Measurements from ENCODE around the gene SH3BP5. TPM values are rescaled to one million over a fixed set of nuclear protein-coding genes. Genes with fewer than 3 reads are reported as not detected.
A peak's percentile ranks its signal among the peaks of the same experiment; 100 is the strongest.

SH3BP5 gene
- total RNA-seq, 2 experiments from 2014 or later, result 15.1 to 31.3 TPM

DNA sequence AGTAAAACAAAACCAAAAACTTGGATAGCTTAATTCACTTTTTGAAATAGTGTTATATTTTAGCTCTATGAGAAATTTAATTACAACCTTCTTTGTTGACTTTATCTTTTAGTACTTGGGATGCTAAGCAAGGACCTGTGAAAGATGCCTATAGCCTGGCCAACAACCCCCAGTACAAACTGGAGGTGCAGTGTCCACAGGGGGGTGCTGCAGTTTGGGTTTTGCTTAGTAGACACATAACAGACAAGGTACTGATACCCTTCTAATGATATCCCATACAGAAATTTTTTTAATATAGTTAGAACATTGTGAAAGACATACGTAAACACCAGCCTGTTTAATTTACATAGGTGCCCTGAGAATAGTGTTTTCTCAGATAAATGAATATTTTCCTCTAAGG is 91.0 kb downstream of the SH3BP5 start:
- no TSS peak for BruUV-seq (replicated peaks)

DNA sequence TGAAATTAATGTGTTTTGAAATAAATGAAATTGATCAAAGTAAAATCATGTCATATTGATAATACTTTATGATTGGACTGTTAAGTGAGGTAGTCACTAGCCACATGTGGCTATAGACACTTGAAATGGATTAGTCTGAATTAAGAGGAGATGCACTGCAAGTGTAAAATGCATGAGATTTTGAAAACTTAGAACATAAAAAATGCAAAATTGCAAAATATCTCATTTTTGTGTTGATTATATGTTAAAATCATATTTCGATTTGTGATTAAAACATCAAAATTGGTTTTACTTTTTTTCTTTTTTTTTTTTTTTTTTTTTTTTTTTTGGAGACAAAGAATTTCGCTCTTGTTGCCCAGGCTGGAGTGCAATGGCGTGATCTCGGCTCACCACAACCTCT is 103.1 kb downstream of the SH3BP5 start:
- Histone ChIP-seq H4K20me1 (ENCODE audit: insufficient read depth, low read length) (no peaks in the 10 kb centered on the region), H3K79me2 (ENCODE audit: insufficient read depth, low read depth, low read length) (no peaks in the 10 kb centered on the region), H3K9me2 (ENCODE audit: insufficient read depth, low read length) (no peaks in the 10 kb centered on the region), H3K4me1 (ENCODE audit: insufficient read depth, low read length, poor library complexity, severe bottlenecking) (no peaks in the 10 kb centered on the region), H3K4me2 (ENCODE audit: low read length) (no peak overlapping the region), H3K4me3 (ENCODE audit: low read depth, low read length, poor library complexity, severe bottlenecking) (no peak overlapping the region), H3K36me3 (ENCODE audit: insufficient read depth, low read length) (peaks cover 71% of the 10 kb centered on the region), H2AFZ (ENCODE audit: low read length) (no peak overlapping the region), H3K9me3 (ENCODE audit: low read length) (no peaks in the 10 kb centered on the region), H3K27ac (ENCODE audit: low read depth, low read length, poor library complexity, severe bottlenecking) (no peak overlapping the region)
- DNase-seq (ENCODE audit: low spot score), result no peak
- intact Hi-C loops (cut with micrococcal nuclease; ENCODE audit: unreplicated experiment), result no loop called here
- CTCF ChIA-PET (ENCODE audit: unreplicated experiment), result no interaction called here
- no TSS peak for BruUV-seq (replicated peaks)
- POLR2A ChIA-PET, result interaction anchor here (0.6 to 0.7 kb wide), 3 partner anchors 22 to 1690 kb away, joined by 3 to 7 read pairs (median 3); no protein-coding TSS in a partner anchor
- TF ChIP-seq EZH2phosphoT487 (IDR thresholded peaks at IDR 0.05; ENCODE audit: borderline replicate concordance, low read depth, low read length) (no peak), CTCF (conservative IDR thresholded peaks at IDR 0.05; ENCODE audit: low read length) (no peak)

More for the DNA sequence above, 91.0 kb downstream of the SH3BP5 start:
- no peaks in the 10 kb centered on the region for H3K9me3 ChIP-seq (ENCODE audit: low read length)
- H3K27ac ChIP-seq (ENCODE audit: low read depth, low read length, poor library complexity, severe bottlenecking), result no peak overlapping the region
- peak; percentile 65 for DNase-seq (ENCODE audit: low spot score)
- intact Hi-C loops (cut with micrococcal nuclease; ENCODE audit: unreplicated experiment), result no loop called here
- TF ChIP-seq CTCF (conservative IDR thresholded peaks at IDR 0.05; ENCODE audit: low read length), result peak; percentile 86
- TF ChIP-seq EZH2phosphoT487 (IDR thresholded peaks at IDR 0.05; ENCODE audit: borderline replicate concordance, low read depth, low read length), result no peak
- no peak overlapping the region for H3K4me3 ChIP-seq (ENCODE audit: low read depth, low read length, poor library complexity, severe bottlenecking)
- H3K36me3 ChIP-seq (ENCODE audit: insufficient read depth, low read length), result peaks cover 86% of the 10 kb centered on the region
- no peaks in the 10 kb centered on the region for H3K9me2 ChIP-seq (ENCODE audit: insufficient read depth, low read length)
- no peaks in the 10 kb centered on the region for H4K20me1 ChIP-seq (ENCODE audit: insufficient read depth, low read length)
- no peak overlapping the region for H3K4me2 ChIP-seq (ENCODE audit: low read length)
- ChIA-PET POLR2A (interaction anchor here (0.9 kb wide), 1 partner anchor 34 kb away, joined by 3 read pairs; no protein-coding TSS in a partner anchor), CTCF (ENCODE audit: unreplicated experiment) (no interaction called here)
- H2AFZ ChIP-seq (ENCODE audit: low read length), result no peak overlapping the region
- H3K79me2 ChIP-seq (ENCODE audit: insufficient read depth, low read depth, low read length), result no peaks in the 10 kb centered on the region
- no peaks in the 10 kb centered on the region for H3K4me1 ChIP-seq (ENCODE audit: insufficient read depth, low read length, poor library complexity, severe bottlenecking)

DNA sequence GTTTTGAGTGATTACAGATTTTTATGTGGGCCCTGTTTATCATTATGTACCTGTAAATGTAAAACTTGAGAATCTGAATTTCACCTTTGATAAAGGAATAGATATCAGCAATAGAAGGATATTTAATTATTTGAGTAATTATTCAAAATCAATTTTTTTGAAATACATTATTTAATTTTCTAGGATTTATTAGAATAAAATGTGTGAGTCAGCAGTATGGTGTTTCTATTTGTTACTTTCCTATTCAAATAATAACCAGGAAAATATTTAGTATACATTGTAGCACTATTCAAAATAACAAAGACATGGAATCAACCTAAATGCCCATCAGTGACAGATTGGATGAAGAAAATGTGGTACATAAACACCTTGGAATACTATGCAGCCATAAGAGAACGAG is 104.2 kb downstream of the SH3BP5 start:
- no peak overlapping the region for H3K4me2 ChIP-seq (ENCODE audit: low read length)
- H4K20me1 ChIP-seq (ENCODE audit: insufficient read depth, low read length), result no peaks in the 10 kb centered on the region
- no peaks in the 10 kb centered on the region for H3K9me3 ChIP-seq (ENCODE audit: low read length)
- no peak overlapping the region for H2AFZ ChIP-seq (ENCODE audit: low read length)
- ChIA-PET POLR2A (interaction anchor here (0.6 to 0.7 kb wide), 2 partner anchors 21 to 23 kb away, joined by 3 read pairs; no protein-coding TSS in a partner anchor), CTCF (ENCODE audit: unreplicated experiment) (no interaction called here)
- peaks cover 74% of the 10 kb centered on the region for H3K36me3 ChIP-seq (ENCODE audit: insufficient read depth, low read length)
- no peaks in the 10 kb centered on the region for H3K4me1 ChIP-seq (ENCODE audit: insufficient read depth, low read length, poor library complexity, severe bottlenecking)
- no peaks in the 10 kb centered on the region for H3K9me2 ChIP-seq (ENCODE audit: insufficient read depth, low read length)
- H3K27ac ChIP-seq (ENCODE audit: low read depth, low read length, poor library complexity, severe bottlenecking), result no peak overlapping the region
- DNase-seq (ENCODE audit: low spot score), result no peak
- BruUV-seq (replicated peaks), result no TSS peak
- intact Hi-C loops (cut with micrococcal nuclease; ENCODE audit: unreplicated experiment), result loop anchor here (1.0 kb wide), 1 partner anchor 21 kb away; no protein-coding TSS in a partner anchor
- H3K4me3 ChIP-seq (ENCODE audit: low read depth, low read length, poor library complexity, severe bottlenecking), result no peak overlapping the region
- TF ChIP-seq CTCF (conservative IDR thresholded peaks at IDR 0.05; ENCODE audit: low read length), result no peak
- TF ChIP-seq EZH2phosphoT487 (IDR thresholded peaks at IDR 0.05; ENCODE audit: borderline replicate concordance, low read depth, low read length), result no peak
- H3K79me2 ChIP-seq (ENCODE audit: insufficient read depth, low read depth, low read length), result no peaks in the 10 kb centered on the region
